DND-41 (cell line): ENCODE data around the gene NRXN3.

Experiments used
- ATAC-seq: fragments of 200-7000 bp; cut with Tn5 transposase; 3 replicates; pipeline ENCODE4 v1.9.1; 2021; ENCODE audit warnings: low read depth; ENCODE audit not compliant: insufficient read depth
- DNase-seq: peaks from one replicate; pipeline ENCODE4 v3.0.0-alpha.2; 2020
- H2AFZ ChIP-seq: 2 replicates; pipeline ENCODE4 v1.6.0; 2012; ENCODE audit warnings: low read depth, low read length
- H3K27ac ChIP-seq: 2 replicates; pipeline ENCODE4 v1.5.1; 2012; ENCODE audit warnings: low read length, inconsistent platforms
- H3K27me3 ChIP-seq: fragments of 200-600 bp; sonication (generic); 2 replicates; pipeline ENCODE4 v1.6.0; 2012; ENCODE audit warnings: low read length, mild to moderate bottlenecking, inconsistent platforms; ENCODE audit not compliant: insufficient read depth, poor library complexity
- H3K36me3 ChIP-seq: 2 replicates; pipeline ENCODE4 v1.5.1; 2012; ENCODE audit warnings: low read length, inconsistent platforms; ENCODE audit not compliant: insufficient read depth
- H3K4me1 ChIP-seq: 2 replicates; pipeline ENCODE4 v1.5.1; 2012; ENCODE audit warnings: mild to moderate bottlenecking, low read length; ENCODE audit not compliant: insufficient read depth
- H3K4me2 ChIP-seq: 2 replicates; pipeline ENCODE4 v1.6.0; 2012; ENCODE audit warnings: mild to moderate bottlenecking, moderate library complexity, low read length, inconsistent platforms; ENCODE audit not compliant: insufficient read depth
- H3K4me3 ChIP-seq, 2 experiments: fragments of 200-600 bp in 1 of 2; shearing (Covaris generic) in 1 of 2; 2 replicates each; pipeline ENCODE4 v1.5.1; 2012 to 2016; ENCODE audit warnings: inconsistent platforms in 2 of 2, low read length in 2 of 2, mild to moderate bottlenecking in 2 of 2, low read depth in 1 of 2, moderate library complexity in 1 of 2
- H3K79me2 ChIP-seq: 2 replicates; pipeline ENCODE4 v1.6.0; 2012; ENCODE audit warnings: low read length, inconsistent platforms; ENCODE audit not compliant: insufficient read depth
- H3K9ac ChIP-seq: 2 replicates; pipeline ENCODE4 v1.6.0; 2012; ENCODE audit warnings: low read depth, mild to moderate bottlenecking, inconsistent platforms, low read length, moderate library complexity
- H3K9me3 ChIP-seq: 2 replicates; pipeline ENCODE4 v1.5.1; 2012; ENCODE audit warnings: low read length, moderate library complexity, mild to moderate bottlenecking, inconsistent platforms; ENCODE audit not compliant: insufficient read depth, severe bottlenecking
- H4K20me1 ChIP-seq: 2 replicates; pipeline ENCODE4 v1.6.0; 2012; ENCODE audit warnings: low read length; ENCODE audit not compliant: insufficient read depth
- CTCF ChIP-seq: IDR thresholded peaks from 2 replicates; pipeline ENCODE4 v1.5.1; 2012; ENCODE audit warnings: borderline replicate concordance, low read length, moderate library complexity, mild to moderate bottlenecking; ENCODE audit not compliant: poor library complexity, severe bottlenecking; ENCODE audit errors: extremely low read depth
- EZH2 ChIP-seq: IDR thresholded peaks from 3 replicates; pipeline ENCODE4 v1.6.1; 2012; ENCODE audit warnings: borderline replicate concordance, low read depth, mild to moderate bottlenecking, moderate library complexity, low read length, inconsistent platforms; ENCODE audit not compliant: severe bottlenecking

NRXN3 gene

DNA sequence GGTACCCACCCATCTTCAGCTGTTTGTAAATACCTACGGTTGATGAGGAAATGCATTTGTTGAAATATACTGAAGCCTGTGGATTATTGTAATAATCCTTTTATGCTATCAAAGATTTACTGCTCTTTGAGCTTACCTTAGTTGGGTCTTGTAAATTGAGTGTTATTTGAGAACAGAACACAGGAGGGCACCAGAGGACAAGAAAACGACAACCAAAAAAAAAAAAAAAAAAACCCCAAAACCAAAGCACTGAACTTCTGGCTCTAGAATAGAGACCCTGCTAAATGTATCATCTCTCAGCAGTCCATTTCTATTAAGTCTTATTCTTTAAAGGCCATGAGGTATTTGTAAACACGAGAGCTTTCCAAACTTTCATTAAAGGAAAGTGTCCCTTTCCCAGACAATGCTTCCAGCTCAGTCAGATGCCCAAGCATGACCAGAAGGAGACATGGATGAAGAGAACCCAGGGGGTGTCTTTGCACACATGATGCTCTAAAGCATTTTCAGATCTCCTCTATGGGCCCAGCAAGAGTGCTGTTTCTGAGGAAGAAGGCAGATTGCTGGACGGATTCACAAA is 763.9 kb downstream of the NRXN3 start:
- DNase-seq = no peak
- H3K9me3 ChIP-seq = no peaks in the 10 kb centered on the region
- H3K4me3 ChIP-seq = no peak overlapping the region
- H3K4me1 ChIP-seq = no peaks in the 10 kb centered on the region
- ATAC-seq = no peak
- H3K79me2 ChIP-seq = no peaks in the 10 kb centered on the region
- H3K27me3 ChIP-seq = no peaks in the 10 kb centered on the region
- H3K27ac ChIP-seq = no peak overlapping the region
- no peak overlapping the region for H3K4me2 ChIP-seq
- H4K20me1 ChIP-seq = no peaks in the 10 kb centered on the region
- no peak overlapping the region for H2AFZ ChIP-seq
- no peak overlapping the region for H3K9ac ChIP-seq
- no peak for TF ChIP-seq EZH2
- peak; percentile 59 for TF ChIP-seq CTCF
- no peaks in the 10 kb centered on the region for H3K36me3 ChIP-seq

DNA sequence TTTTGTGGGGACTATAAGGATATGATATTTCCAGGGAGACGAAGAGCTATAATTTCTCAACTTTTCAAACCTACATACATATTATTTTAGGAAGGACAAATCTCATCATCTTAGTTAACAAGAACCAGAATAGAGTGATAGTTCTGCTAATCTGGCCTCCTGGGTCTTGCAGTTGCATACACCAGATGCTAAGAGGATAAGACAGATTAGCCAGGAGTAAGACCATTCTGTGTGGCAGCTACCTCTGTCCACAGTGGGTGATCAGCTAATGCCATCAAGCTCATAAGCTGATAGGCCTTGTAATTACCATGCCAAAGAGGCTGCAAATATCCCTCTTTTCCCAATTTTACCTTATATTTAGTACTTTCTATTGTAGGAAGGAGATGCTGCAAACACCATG is 776.8 kb downstream of the NRXN3 start:
- Histone ChIP-seq H3K27ac (no peak overlapping the region), H3K27me3 (peaks cover 9% of the 10 kb centered on the region), H3K4me3 (no peak overlapping the region), H3K9ac (no peak overlapping the region), H3K36me3 (no peaks in the 10 kb centered on the region), H3K4me1 (no peaks in the 10 kb centered on the region), H3K9me3 (no peaks in the 10 kb centered on the region), H2AFZ (no peak overlapping the region), H4K20me1 (no peaks in the 10 kb centered on the region), H3K4me2 (no peak overlapping the region), H3K79me2 (no peaks in the 10 kb centered on the region)
- ATAC-seq (no peak), DNase-seq (no peak)
- TF ChIP-seq EZH2 (no peak), CTCF (no peak)

DNA sequence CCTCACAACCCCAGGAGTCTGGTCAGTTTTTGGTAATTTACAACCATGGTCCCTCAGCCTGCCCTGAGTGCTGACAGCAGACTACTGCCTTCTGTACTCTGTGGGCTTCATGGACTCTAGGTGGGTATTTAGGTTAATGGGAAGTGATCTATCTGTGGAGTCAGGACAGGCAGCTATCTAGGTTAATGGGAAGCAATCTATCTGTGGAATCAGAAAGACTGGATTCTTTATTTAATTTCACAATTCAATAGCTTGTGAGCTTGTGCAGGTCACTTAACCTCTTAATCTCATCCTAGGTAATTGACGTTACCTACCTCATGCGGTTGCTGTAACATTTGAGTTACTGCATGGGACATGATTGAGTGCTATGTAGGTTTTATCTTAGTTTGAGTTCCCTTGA is 777.5 kb downstream of the NRXN3 start:
- Histone ChIP-seq H4K20me1 (no peaks in the 10 kb centered on the region), H3K4me1 (no peaks in the 10 kb centered on the region), H3K4me2 (no peak overlapping the region), H3K4me3 (no peak overlapping the region), H3K79me2 (no peaks in the 10 kb centered on the region), H3K36me3 (no peaks in the 10 kb centered on the region), H3K27ac (no peak overlapping the region), H3K9me3 (no peaks in the 10 kb centered on the region), H2AFZ (no peak overlapping the region), H3K9ac (no peak overlapping the region), H3K27me3 (peaks cover 15% of the 10 kb centered on the region)
- TF ChIP-seq EZH2 = no peak
- TF ChIP-seq CTCF = no peak
- no peak for ATAC-seq
- no peak for DNase-seq

- no peak overlapping the region for H3K4me2 ChIP-seq
- H3K9me3 ChIP-seq = no peaks in the 10 kb centered on the region
- no peak overlapping the region for H3K9ac ChIP-seq
- H3K4me3 ChIP-seq = no peak overlapping the region
- ATAC-seq (no peak), DNase-seq (no peak)
- no peak overlapping the region for H2AFZ ChIP-seq
- H3K79me2 ChIP-seq = no peaks in the 10 kb centered on the region
- no peaks in the 10 kb centered on the region for H3K36me3 ChIP-seq
- TF ChIP-seq EZH2 (no peak), CTCF (no peak)
- H3K27ac ChIP-seq = no peak overlapping the region
- H3K27me3 ChIP-seq = peaks cover 17% of the 10 kb centered on the region
- no peaks in the 10 kb centered on the region for H3K4me1 ChIP-seq
- H4K20me1 ChIP-seq = no peaks in the 10 kb centered on the region
These were observed 780.5 kb downstream of the NRXN3 start for GRCh38 chr14:78950649-78951048.
